ENCODE data around the gene MNX1. TPM values are rescaled to one million over a fixed set of nuclear protein-coding genes. Genes with fewer than 3 reads are reported as not detected.
A peak's percentile ranks its signal among the peaks of the same experiment; 100 is the strongest.

MNX1 gene
- total RNA-seq, 5 donors from 2014 or later (not counting 1 experiment from before 2014, with no cell fraction given), result 0.10 to 0.30 TPM; not detected in 3

- ATAC-seq (replicated peaks in 1 of 4), result no peak
- Histone ChIP-seq H3K36me3 (ENCODE audit: control insufficient read depth in 2 of 2, extremely low read depth in 1 of 2, insufficient read depth in 1 of 2, low read length in 1 of 2) (no peaks in the 10 kb centered on the region), H3K9me3 (no peaks in the 10 kb centered on the region), H3K27me3 (replicated peaks in 1 of 2; ENCODE audit: control insufficient read depth in 2 of 2, extremely low read depth in 1 of 2, insufficient read depth in 2 of 2, low read length in 1 of 2) (peaks cover 14 to 84% of the 10 kb centered on the region in 2 experiments), H3K27ac (ENCODE audit: low read length) (no peak overlapping the region), H3K4me1 (ENCODE audit: control insufficient read depth in 1 of 2, extremely low read depth in 1 of 2, insufficient read depth in 2 of 2, low read length in 2 of 2) (peaks cover 2 to 34% of the 10 kb centered on the region in 2 experiments), H3K4me3 (ENCODE audit: control insufficient read depth in 1 of 2, extremely low read depth in 1 of 2, low read length in 1 of 2) (no peak overlapping the region)
- no peak overlapping the region for H3K27ac Mint-ChIP-seq
- WGBS (ENCODE audit: insufficient coverage), result 3% methylated on average over 66 of the region's 77 CpGs
- no peak for DNase-seq
- CTCF ChIA-PET, result no interaction called here
- H3K36me3 Mint-ChIP-seq, result no peaks in the 10 kb centered on the region
- peaks cover 20 to 35% (median 27%) of the 10 kb centered on the region in 3 donors for H3K4me1 Mint-ChIP-seq
- no peaks in the 10 kb centered on the region for H3K9me3 Mint-ChIP-seq
- POLR2A ChIA-PET, result no interaction called here
- H3K27me3 Mint-ChIP-seq, result peaks cover 42 to 69% of the 10 kb centered on the region in 2 donors
- no peak overlapping the region for H3K4me3 Mint-ChIP-seq
Measured at GRCh38 chr7:157005456-157006204, 4.8 kb downstream of the MNX1 start.

- peaks cover 14 to 90% of the 10 kb centered on the region in 2 experiments for H3K27me3 ChIP-seq (replicated peaks in 1 of 2; ENCODE audit: control insufficient read depth in 2 of 2, extremely low read depth in 1 of 2, insufficient read depth in 2 of 2, low read length in 1 of 2)
- Mint-ChIP-seq H3K4me1 (peaks cover 28 to 38% (median 30%) of the 10 kb centered on the region in 3 donors), H3K4me3 (peak overlapping the region; percentile 2 to 41 (median 5)), H3K27ac (no peak overlapping the region), H3K27me3 (peaks cover 44 to 73% of the 10 kb centered on the region in 2 donors), H3K9me3 (no peaks in the 10 kb centered on the region), H3K36me3 (no peaks in the 10 kb centered on the region)
- H3K4me1 ChIP-seq (ENCODE audit: control insufficient read depth in 1 of 2, extremely low read depth in 1 of 2, insufficient read depth in 2 of 2, low read length in 2 of 2), result peaks cover 2 to 40% of the 10 kb centered on the region in 2 experiments
- no peak overlapping the region for H3K27ac ChIP-seq (ENCODE audit: low read length)
- 6% methylated on average over 34 of the region's 56 CpGs for WGBS (ENCODE audit: insufficient coverage)
- H3K36me3 ChIP-seq (ENCODE audit: control insufficient read depth in 2 of 2, extremely low read depth in 1 of 2, insufficient read depth in 1 of 2, low read length in 1 of 2), result no peaks in the 10 kb centered on the region
- no peak overlapping the region for H3K4me3 ChIP-seq (ENCODE audit: control insufficient read depth in 1 of 2, extremely low read depth in 1 of 2, low read length in 1 of 2)
- no peak for ATAC-seq (replicated peaks in 1 of 4)
- DNase-seq, result no peak
- H3K9me3 ChIP-seq, result no peaks in the 10 kb centered on the region
- ChIA-PET POLR2A (no interaction called here), CTCF (interaction anchor here in 1 of 2 donors (0.6 kb wide), 1 partner anchor 19 kb away, joined by 4 read pairs; no protein-coding TSS in a partner anchor)
Measured at GRCh38 chr7:157004521-157005455, 5.7 kb downstream of the MNX1 start.

GRCh38 chr7:157003756-157004520, 6.5 kb downstream of the MNX1 start:
- H3K36me3 Mint-ChIP-seq, result no peaks in the 10 kb centered on the region

GRCh38 chr7:157003445-157003755, 7.1 kb downstream of the MNX1 start:
- WGBS (ENCODE audit: insufficient coverage), result no CpG with 5 or more reads among the region's 6 CpGs
- DNase-seq (no peak), ATAC-seq (replicated peaks in 1 of 4) (no peak)
- Mint-ChIP-seq H3K4me3 (no peak overlapping the region), H3K27me3 (peaks cover 50 to 73% of the 10 kb centered on the region in 2 donors), H3K36me3 (no peaks in the 10 kb centered on the region), H3K4me1 (peaks cover 32 to 37% (median 36%) of the 10 kb centered on the region in 3 donors), H3K27ac (no peak overlapping the region), H3K9me3 (no peaks in the 10 kb centered on the region)
- POLR2A ChIA-PET, result no interaction called here
- peaks cover 22 to 87% of the 10 kb centered on the region in 2 experiments for H3K27me3 ChIP-seq (replicated peaks in 1 of 2; ENCODE audit: control insufficient read depth in 2 of 2, extremely low read depth in 1 of 2, insufficient read depth in 2 of 2, low read length in 1 of 2)
- no peak overlapping the region for H3K4me3 ChIP-seq (ENCODE audit: control insufficient read depth in 1 of 2, extremely low read depth in 1 of 2, low read length in 1 of 2)
- H3K4me1 ChIP-seq (ENCODE audit: control insufficient read depth in 1 of 2, extremely low read depth in 1 of 2, insufficient read depth in 2 of 2, low read length in 2 of 2), result peaks cover 2 to 43% of the 10 kb centered on the region in 2 experiments
- H3K36me3 ChIP-seq (ENCODE audit: control insufficient read depth in 2 of 2, extremely low read depth in 1 of 2, insufficient read depth in 1 of 2, low read length in 1 of 2), result no peaks in the 10 kb centered on the region
- no peak overlapping the region for H3K27ac ChIP-seq (ENCODE audit: low read length)
- CTCF ChIA-PET, result no interaction called here
- no peaks in the 10 kb centered on the region for H3K9me3 ChIP-seq

More at GRCh38 chr7:157003756-157004520, 6.5 kb downstream of the MNX1 start:
- DNase-seq (no peak), ATAC-seq (replicated peaks in 1 of 4) (no peak)
- no peaks in the 10 kb centered on the region for H3K36me3 ChIP-seq (ENCODE audit: control insufficient read depth in 2 of 2, extremely low read depth in 1 of 2, insufficient read depth in 1 of 2, low read length in 1 of 2)
- no peak overlapping the region for H3K27ac ChIP-seq (ENCODE audit: low read length)
- H3K27me3 Mint-ChIP-seq, result peaks cover 48 to 72% of the 10 kb centered on the region in 2 donors
- peaks cover 31 to 37% (median 32%) of the 10 kb centered on the region in 3 donors for H3K4me1 Mint-ChIP-seq
- no peak overlapping the region for H3K4me3 ChIP-seq (ENCODE audit: control insufficient read depth in 1 of 2, extremely low read depth in 1 of 2, low read length in 1 of 2)
- no peaks in the 10 kb centered on the region for H3K9me3 ChIP-seq
- 8% methylated on average over 54 of the region's 60 CpGs for WGBS (ENCODE audit: insufficient coverage)
- peaks cover 17 to 90% of the 10 kb centered on the region in 2 experiments for H3K27me3 ChIP-seq (replicated peaks in 1 of 2; ENCODE audit: control insufficient read depth in 2 of 2, extremely low read depth in 1 of 2, insufficient read depth in 2 of 2, low read length in 1 of 2)
- H3K9me3 Mint-ChIP-seq, result no peaks in the 10 kb centered on the region
- POLR2A ChIA-PET, result no interaction called here
- H3K4me3 Mint-ChIP-seq, result peak overlapping the region in 1 of 3 donors; percentile 41
- CTCF ChIA-PET, result interaction anchor here in 1 of 2 donors (0.6 kb wide), 1 partner anchor 18 kb away, joined by 4 read pairs; no protein-coding TSS in a partner anchor
- H3K27ac Mint-ChIP-seq, result no peak overlapping the region
- H3K4me1 ChIP-seq (ENCODE audit: control insufficient read depth in 1 of 2, extremely low read depth in 1 of 2, insufficient read depth in 2 of 2, low read length in 2 of 2), result peaks cover 2 to 42% of the 10 kb centered on the region in 2 experiments

- H3K4me1 Mint-ChIP-seq, result peaks cover 32 to 36% (median 36%) of the 10 kb centered on the region in 3 donors
- peaks cover 54 to 74% of the 10 kb centered on the region in 2 donors for H3K27me3 Mint-ChIP-seq
- ATAC-seq (replicated peaks in 1 of 4) (no peak), DNase-seq (no peak)
- Histone ChIP-seq H3K4me1 (ENCODE audit: control insufficient read depth in 1 of 2, extremely low read depth in 1 of 2, insufficient read depth in 2 of 2, low read length in 2 of 2) (peaks cover 2 to 43% of the 10 kb centered on the region in 2 experiments), H3K36me3 (ENCODE audit: control insufficient read depth in 2 of 2, extremely low read depth in 1 of 2, insufficient read depth in 1 of 2, low read length in 1 of 2) (no peaks in the 10 kb centered on the region), H3K27ac (ENCODE audit: low read length) (no peak overlapping the region), H3K4me3 (ENCODE audit: control insufficient read depth in 1 of 2, extremely low read depth in 1 of 2, low read length in 1 of 2) (no peak overlapping the region), H3K27me3 (replicated peaks in 1 of 2; ENCODE audit: control insufficient read depth in 2 of 2, extremely low read depth in 1 of 2, insufficient read depth in 2 of 2, low read length in 1 of 2) (peaks cover 23 to 82% of the 10 kb centered on the region in 2 experiments), H3K9me3 (no peaks in the 10 kb centered on the region)
- ChIA-PET CTCF (no interaction called here), POLR2A (no interaction called here)
- no peaks in the 10 kb centered on the region for H3K36me3 Mint-ChIP-seq
- H3K9me3 Mint-ChIP-seq, result no peaks in the 10 kb centered on the region
- H3K27ac Mint-ChIP-seq, result no peak overlapping the region
- WGBS (ENCODE audit: insufficient coverage), result 10% methylated on average over 40 of the region's 47 CpGs
- H3K4me3 Mint-ChIP-seq, result no peak overlapping the region
Measured at GRCh38 chr7:157002819-157003421, 7.5 kb downstream of the MNX1 start.
